BLaER1 treated with 17β-estradiol and CSF1 and Interleukin-3, amounts not matched to agents 10 nM and 100 nM (cell line): Measurements from ENCODE around the gene D2HGDH.
"Not testable (repeated sequence)": the region's sequence is repeated elsewhere in the genome, so short reads cannot be mapped to it uniquely, and the experiment has no call there.

Experiments
- H3K27ac ChIP-seq, 11 experiments: shearing (Covaris generic); formaldehyde crosslinking; 2 replicates each; pipeline ENCODE4 v1.8.1; 2022
- H3K27me3 ChIP-seq, 11 experiments: shearing (Covaris generic); formaldehyde crosslinking; 2 replicates each; pipeline ENCODE4 v1.8.1; 2022
- H3K36me3 ChIP-seq, 11 experiments: shearing (Covaris generic); formaldehyde crosslinking; 2 replicates each; pipeline ENCODE4 v1.8.1; 2022
- H3K4me1 ChIP-seq, 10 experiments: shearing (Covaris generic); formaldehyde crosslinking; 2 replicates each; pipeline ENCODE4 v1.8.1; 2022
- H3K4me2 ChIP-seq, 11 experiments: shearing (Covaris generic); formaldehyde crosslinking; 2 replicates each; pipeline ENCODE4 v1.8.1; 2022
- H3K4me3 ChIP-seq, 10 experiments: shearing (Covaris generic); formaldehyde crosslinking; 2 replicates each; pipeline ENCODE4 v1.8.1; 2022
- H3K9ac ChIP-seq, 11 experiments: shearing (Covaris generic); formaldehyde crosslinking; 2 replicates each; pipeline ENCODE4 v1.8.1; 2022
- H3K9me3 ChIP-seq, 11 experiments: shearing (Covaris generic); formaldehyde crosslinking; replicated peaks in 1 of 11; 2 replicates each; pipeline ENCODE4 v1.8.1; 2022
- H4K20me1 ChIP-seq, 11 experiments: shearing (Covaris generic); formaldehyde crosslinking; 2 replicates each; pipeline ENCODE4 v1.8.1; 2022
- Cebpa-rat ChIP-seq, 11 experiments: shearing (Covaris generic); IDR thresholded peaks; 2 replicates each; pipeline ENCODE4 v1.8.1; 2022

D2HGDH gene

GRCh38 chr2:241728627-241729026 lies 5.8 kb upstream of the D2HGDH start:
- peaks cover 70 to 94% (median 91%) of the 10 kb centered on the region in 10 experiments for H3K4me1 ChIP-seq
- no peaks in the 10 kb centered on the region; a peak in 1 of 22 replicates for H4K20me1 ChIP-seq
- no peak for TF ChIP-seq Cebpa-rat (IDR thresholded peaks at IDR 0.05)
- H3K36me3 ChIP-seq, result peaks cover 4 to 36% (median 22%) of the 10 kb centered on the region in 11 experiments; a peak in 21 of 22 replicates
- H3K4me2 ChIP-seq, result peak overlapping the region in 7 of 11 experiments; percentile 15 to 68 (median 27); a peak in 9 of 22 replicates
- H3K27ac ChIP-seq, result peak overlapping the region in 7 of 11 experiments; percentile 19 to 55 (median 29); a peak in 10 of 22 replicates
- peaks cover 0 to 17% (median 4%) of the 10 kb centered on the region in 11 experiments; a peak in 12 of 22 replicates for H3K9me3 ChIP-seq
- H3K27me3 ChIP-seq, result no peaks in the 10 kb centered on the region
- H3K4me3 ChIP-seq, result no peak overlapping the region
- H3K9ac ChIP-seq, result peak overlapping the region in 2 of 11 experiments; percentile 25 to 35; a peak in 3 of 22 replicates

GRCh38 chr2:241729868-241730267 lies 4.6 kb upstream of the D2HGDH start:
- H3K4me1 ChIP-seq, result peaks cover 69 to 91% (median 88%) of the 10 kb centered on the region in 10 experiments
- peaks cover 0 to 6% (median 0%) of the 10 kb centered on the region in 11 experiments; a peak in 3 of 22 replicates for H3K9me3 ChIP-seq
- peak overlapping the region in 1 of 11 experiments; percentile 59; a peak in 1 of 22 replicates for H3K9ac ChIP-seq
- no peaks in the 10 kb centered on the region for H3K27me3 ChIP-seq
- no peak for TF ChIP-seq Cebpa-rat (IDR thresholded peaks at IDR 0.05)
- H3K36me3 ChIP-seq, result peaks cover 0 to 23% (median 10%) of the 10 kb centered on the region in 11 experiments; a peak in 18 of 22 replicates
- peak overlapping the region; percentile 66 to 98 (median 82); a peak in 21 of 22 replicates for H3K4me2 ChIP-seq
- H3K4me3 ChIP-seq, result no peak overlapping the region
- no peaks in the 10 kb centered on the region for H4K20me1 ChIP-seq
- peak overlapping the region in 9 of 11 experiments; percentile 69 to 84 (median 78); a peak in 16 of 22 replicates for H3K27ac ChIP-seq

GRCh38 chr2:241730671-241731293 lies 3.6 kb upstream of the D2HGDH start:
- Histone ChIP-seq H3K4me2 (peak overlapping the region; percentile 66 to 98 (median 82)), H3K9ac (peak overlapping the region in 9 of 11 experiments; percentile 42 to 68 (median 59); a peak in 17 of 22 replicates), H4K20me1 (peaks cover 0 to 4% (median 0%) of the 10 kb centered on the region in 11 experiments; a peak in 2 of 22 replicates), H3K4me3 (peak overlapping the region in 4 of 10 experiments; percentile 0 to 32 (median 16); a peak in 2 of 20 replicates), H3K27ac (peak overlapping the region in 10 of 11 experiments; percentile 63 to 84 (median 78); a peak in 19 of 22 replicates), H3K9me3 (no peaks in the 10 kb centered on the region), H3K36me3 (peaks cover 0 to 14% (median 1%) of the 10 kb centered on the region in 11 experiments; a peak in 11 of 22 replicates), H3K27me3 (no peaks in the 10 kb centered on the region), H3K4me1 (peaks cover 63 to 87% (median 84%) of the 10 kb centered on the region in 10 experiments)
- peak in 2 of 11 experiments; percentile 37 to 76; a peak in 3 of 22 replicates for TF ChIP-seq Cebpa-rat (IDR thresholded peaks at IDR 0.05)

GRCh38 chr2:241732513-241733186 lies 1.8 kb upstream of the D2HGDH start:
- not testable (repeated sequence) for H3K9me3 ChIP-seq, H4K20me1 ChIP-seq, H3K27me3 ChIP-seq
- peak overlapping the region in 4 of 10 experiments; percentile 12 to 77 (median 22); a peak in 1 of 20 replicates for H3K4me3 ChIP-seq
- peaks cover 0 to 14% (median 0%) of the 10 kb centered on the region in 11 experiments; a peak in 8 of 22 replicates for H3K36me3 ChIP-seq
- peak overlapping the region; percentile 82 to 98 (median 92) for H3K4me2 ChIP-seq
- H3K4me1 ChIP-seq, result peaks cover 68 to 87% (median 84%) of the 10 kb centered on the region in 10 experiments
- H3K9ac ChIP-seq, result peak overlapping the region in 7 of 11 experiments; percentile 15 to 95 (median 61); a peak in 9 of 22 replicates
- H3K27ac ChIP-seq, result peak overlapping the region in 8 of 11 experiments; percentile 30 to 95 (median 78); a peak in 13 of 22 replicates

- peak overlapping the region; percentile 91 to 98 (median 94) for H3K27ac ChIP-seq
- H3K4me3 ChIP-seq, result peak overlapping the region; percentile 77 to 95 (median 80)
- peak overlapping the region; percentile 78 to 98 (median 92) for H3K4me2 ChIP-seq
- no peaks in the 10 kb centered on the region for H3K9me3 ChIP-seq
- no peaks in the 10 kb centered on the region for H3K27me3 ChIP-seq
- H3K4me1 ChIP-seq, result peaks cover 76 to 87% (median 84%) of the 10 kb centered on the region in 10 experiments
- peaks cover 0 to 16% (median 5%) of the 10 kb centered on the region in 11 experiments; a peak in 6 of 22 replicates for H4K20me1 ChIP-seq
- H3K9ac ChIP-seq, result peak overlapping the region; percentile 88 to 96 (median 94)
- peaks cover 0 to 13% (median 6%) of the 10 kb centered on the region in 11 experiments; a peak in 7 of 22 replicates for H3K36me3 ChIP-seq
- TF ChIP-seq Cebpa-rat (IDR thresholded peaks at IDR 0.05), result no peak
These were observed 831 bp upstream of the D2HGDH start for GRCh38 chr2:241733391-241734207.

- peak overlapping the region; percentile 91 to 98 (median 94) for H3K27ac ChIP-seq
These were observed 293 bp upstream of the D2HGDH start for GRCh38 chr2:241734208-241734466.

GRCh38 chr2:241736111-241736510 lies 1.7 kb downstream of the D2HGDH start:
- Histone ChIP-seq H3K9me3 (no peaks in the 10 kb centered on the region), H3K4me3 (peak overlapping the region in 8 of 10 experiments; percentile 77 to 95 (median 80); a peak in 13 of 20 replicates), H4K20me1 (peaks cover 0 to 40% (median 8%) of the 10 kb centered on the region in 11 experiments; a peak in 9 of 22 replicates), H3K27me3 (no peaks in the 10 kb centered on the region), H3K4me1 (peaks cover 80 to 90% (median 88%) of the 10 kb centered on the region in 10 experiments), H3K36me3 (peaks cover 0 to 21% (median 5%) of the 10 kb centered on the region in 11 experiments; a peak in 6 of 22 replicates), H3K27ac (peak overlapping the region in 10 of 11 experiments; percentile 92 to 98 (median 94); a peak in 17 of 22 replicates), H3K4me2 (peak overlapping the region; percentile 85 to 99 (median 97)), H3K9ac (peak overlapping the region; percentile 88 to 96 (median 94); a peak in 18 of 22 replicates)
- TF ChIP-seq Cebpa-rat (IDR thresholded peaks at IDR 0.05), result no peak

More at GRCh38 chr2:241734208-241734466, 293 bp upstream of the D2HGDH start:
- no peak for TF ChIP-seq Cebpa-rat (IDR thresholded peaks at IDR 0.05)
- Histone ChIP-seq H3K4me1 (peaks cover 78 to 87% (median 85%) of the 10 kb centered on the region in 10 experiments), H3K9me3 (no peaks in the 10 kb centered on the region), H3K9ac (peak overlapping the region; percentile 88 to 96 (median 94)), H3K4me2 (peak overlapping the region; percentile 78 to 98 (median 92)), H4K20me1 (peaks cover 0 to 22% (median 8%) of the 10 kb centered on the region in 11 experiments; a peak in 6 of 22 replicates), H3K36me3 (peaks cover 0 to 16% (median 5%) of the 10 kb centered on the region in 11 experiments; a peak in 6 of 22 replicates), H3K27me3 (no peaks in the 10 kb centered on the region), H3K4me3 (peak overlapping the region; percentile 77 to 95 (median 80))
